GM23338 (cell line): Measurements from ENCODE around the gene HOATZ. TPM values are rescaled to one million over a fixed set of nuclear protein-coding genes. Genes with fewer than 3 reads are reported as not detected.

Experiments used
- ATAC-seq: fragments of 200-7000 bp; cut with Tn5 transposase; 3 replicates; pipeline ENCODE4 v1.9.1; 2020
- DNase-seq: peaks from one replicate; pipeline ENCODE4 v3.0.0-alpha.2; 2015; ENCODE audit warnings: low spot score
- H2AFZ ChIP-seq: fragments of 200-600 bp; sonication (generic); 2 replicates; pipeline ENCODE4 v1.8.0; 2016; ENCODE audit warnings: antibody characterized with exemption, mild to moderate bottlenecking, moderate library complexity
- H3F3A ChIP-seq: fragments of 200-600 bp; sonication (generic); replicated peaks from 2 replicates; pipeline ENCODE4 v1.8.0; 2017; ENCODE audit warnings: antibody characterized with exemption, mixed run types, low read depth
- H3K27ac ChIP-seq: fragments of 200-600 bp; sonication (generic); 2 replicates; pipeline ENCODE4 v1.6.1; 2016; ENCODE audit warnings: low read depth
- H3K27me3 ChIP-seq: fragments of 200-600 bp; sonication (generic); 2 replicates; pipeline ENCODE4 v1.8.0; 2016; ENCODE audit warnings: mild to moderate bottlenecking, mixed run types, moderate library complexity; ENCODE audit not compliant: insufficient read depth
- H3K36me3 ChIP-seq: fragments of 200-600 bp; sonication (generic); 2 replicates; pipeline ENCODE4 v1.8.0; 2016; ENCODE audit warnings: mild to moderate bottlenecking; ENCODE audit not compliant: insufficient read depth
- H3K4me1 ChIP-seq: fragments of 200-600 bp; sonication (generic); 2 replicates; pipeline ENCODE4 v1.8.0; 2016; ENCODE audit warnings: mild to moderate bottlenecking, moderate library complexity; ENCODE audit not compliant: insufficient read depth
- H3K4me2 ChIP-seq: fragments of 200-600 bp; sonication (generic); 2 replicates; pipeline ENCODE4 v1.7.1; 2017; ENCODE audit warnings: mixed run types
- H3K4me3 ChIP-seq: fragments of 200-600 bp; sonication (generic); 2 replicates; pipeline ENCODE4 v1.6.1; 2016; ENCODE audit warnings: mixed run types
- H3K79me2 ChIP-seq: fragments of 200-600 bp; sonication (generic); replicated peaks from 2 replicates; pipeline ENCODE4 v1.8.0; 2017; ENCODE audit warnings: mild to moderate bottlenecking; ENCODE audit not compliant: insufficient read depth
- H3K9me2 ChIP-seq: fragments of 200-600 bp; sonication (generic); 2 replicates; pipeline ENCODE4 v1.8.0; 2017; ENCODE audit not compliant: insufficient read depth
- H4K20me1 ChIP-seq: fragments of 200-600 bp; sonication (generic); replicated peaks from 2 replicates; pipeline ENCODE4 v1.8.0; 2017; ENCODE audit warnings: mild to moderate bottlenecking; ENCODE audit not compliant: insufficient read depth
- H3K27ac Mint-ChIP-seq: 2 replicates; pipeline ENCODE4 v1.8.0; 2020; ENCODE audit warnings: inconsistent platforms, mild to moderate bottlenecking, moderate library complexity, mixed read lengths
- H3K27me3 Mint-ChIP-seq: 3 replicates; pipeline ENCODE4 v1.8.0; 2022; ENCODE audit warnings: low read depth, mild to moderate bottlenecking, moderate library complexity, mixed read lengths, inconsistent platforms; ENCODE audit not compliant: insufficient read depth, poor library complexity
- H3K36me3 Mint-ChIP-seq: 3 replicates; pipeline ENCODE4 v1.8.0; 2021; ENCODE audit warnings: low read depth, mild to moderate bottlenecking, inconsistent platforms, moderate library complexity, mixed read lengths
- H3K4me1 Mint-ChIP-seq: 3 replicates; pipeline ENCODE4 v1.8.0; 2020; ENCODE audit warnings: mild to moderate bottlenecking, inconsistent platforms, mixed read lengths
- H3K4me3 Mint-ChIP-seq: 3 replicates; pipeline ENCODE4 v1.8.0; 2021; ENCODE audit warnings: moderate library complexity, mild to moderate bottlenecking, inconsistent platforms, mixed read lengths
- H3K9me3 Mint-ChIP-seq: 3 replicates; pipeline ENCODE4 v1.8.0; 2020; ENCODE audit warnings: moderate library complexity, mild to moderate bottlenecking, inconsistent platforms, mixed read lengths
- CTCF ChIP-seq, 2 experiments: fragments of 200-600 bp in 1 of 2; sonication (generic) in 1 of 2; conservative IDR thresholded peaks; 2 replicates each; pipeline versions ENCODE4 v1.5.1 to v1.6.1; 2016 to 2017; ENCODE audit warnings: antibody characterized with exemption in 2 of 2, low read depth in 2 of 2, mild to moderate bottlenecking in 2 of 2, moderate library complexity in 1 of 2
- EZH2phosphoT487 ChIP-seq: fragments of 200-600 bp; sonication (generic); IDR thresholded peaks from one replicate; pipeline ENCODE4 v1.8.1; 2018; ENCODE audit warnings: antibody characterized with exemption; ENCODE audit not compliant: unreplicated experiment
- JUNB ChIP-seq: IDR thresholded peaks from one replicate; pipeline ENCODE4 v1.6.1; 2016; ENCODE audit warnings: antibody characterized with exemption; ENCODE audit not compliant: unreplicated experiment
- NANOG ChIP-seq: IDR thresholded peaks from 2 replicates; pipeline ENCODE4 v1.6.1; 2016; ENCODE audit warnings: antibody characterized with exemption, borderline replicate concordance
- REST ChIP-seq: IDR thresholded peaks from one replicate; pipeline ENCODE4 v1.6.1; 2018; ENCODE audit warnings: antibody characterized with exemption; ENCODE audit not compliant: unreplicated experiment
- polyA plus RNA-seq: library from polyadenylated mRNA; unstranded; fragments of >200 nt; fragmentation: Nextera tagmentation; extraction: Ambion mirVana; gene quantifications from 2 replicates; pipeline ENCODE4 v1.2.1, GENCODE V29; 2016
- total RNA-seq: library from RNA; depleted of rRNA; stranded (reverse); fragments of >200 nt; shearing (Covaris generic); gene quantifications from 2 replicates; pipeline ENCODE4 v1.2.3, GENCODE V29; 2014
- TF ChIP-seq, protein P1 (sequence below): fragments of 250-450 bp; sonication (Bioruptor Pico); IDR thresholded peaks from 2 replicates; pipeline ENCODE4 v1.5.0; 2020; ENCODE audit warnings: mild to moderate bottlenecking, moderate library complexity
- TF ChIP-seq, protein P2 (sequence below): IDR thresholded peaks from 2 replicates; pipeline ENCODE4 v1.6.1; 2016; ENCODE audit warnings: antibody characterized with exemption

Gene HOATZ
- total and polyA plus RNA-seq, 2 experiments from 2014 or later: not detected

- no peak for TF ChIP-seq CTCF (conservative IDR thresholded peaks at IDR 0.05; ENCODE audit: low read depth in 2 of 2)
- TF ChIP-seq, protein P1, sequence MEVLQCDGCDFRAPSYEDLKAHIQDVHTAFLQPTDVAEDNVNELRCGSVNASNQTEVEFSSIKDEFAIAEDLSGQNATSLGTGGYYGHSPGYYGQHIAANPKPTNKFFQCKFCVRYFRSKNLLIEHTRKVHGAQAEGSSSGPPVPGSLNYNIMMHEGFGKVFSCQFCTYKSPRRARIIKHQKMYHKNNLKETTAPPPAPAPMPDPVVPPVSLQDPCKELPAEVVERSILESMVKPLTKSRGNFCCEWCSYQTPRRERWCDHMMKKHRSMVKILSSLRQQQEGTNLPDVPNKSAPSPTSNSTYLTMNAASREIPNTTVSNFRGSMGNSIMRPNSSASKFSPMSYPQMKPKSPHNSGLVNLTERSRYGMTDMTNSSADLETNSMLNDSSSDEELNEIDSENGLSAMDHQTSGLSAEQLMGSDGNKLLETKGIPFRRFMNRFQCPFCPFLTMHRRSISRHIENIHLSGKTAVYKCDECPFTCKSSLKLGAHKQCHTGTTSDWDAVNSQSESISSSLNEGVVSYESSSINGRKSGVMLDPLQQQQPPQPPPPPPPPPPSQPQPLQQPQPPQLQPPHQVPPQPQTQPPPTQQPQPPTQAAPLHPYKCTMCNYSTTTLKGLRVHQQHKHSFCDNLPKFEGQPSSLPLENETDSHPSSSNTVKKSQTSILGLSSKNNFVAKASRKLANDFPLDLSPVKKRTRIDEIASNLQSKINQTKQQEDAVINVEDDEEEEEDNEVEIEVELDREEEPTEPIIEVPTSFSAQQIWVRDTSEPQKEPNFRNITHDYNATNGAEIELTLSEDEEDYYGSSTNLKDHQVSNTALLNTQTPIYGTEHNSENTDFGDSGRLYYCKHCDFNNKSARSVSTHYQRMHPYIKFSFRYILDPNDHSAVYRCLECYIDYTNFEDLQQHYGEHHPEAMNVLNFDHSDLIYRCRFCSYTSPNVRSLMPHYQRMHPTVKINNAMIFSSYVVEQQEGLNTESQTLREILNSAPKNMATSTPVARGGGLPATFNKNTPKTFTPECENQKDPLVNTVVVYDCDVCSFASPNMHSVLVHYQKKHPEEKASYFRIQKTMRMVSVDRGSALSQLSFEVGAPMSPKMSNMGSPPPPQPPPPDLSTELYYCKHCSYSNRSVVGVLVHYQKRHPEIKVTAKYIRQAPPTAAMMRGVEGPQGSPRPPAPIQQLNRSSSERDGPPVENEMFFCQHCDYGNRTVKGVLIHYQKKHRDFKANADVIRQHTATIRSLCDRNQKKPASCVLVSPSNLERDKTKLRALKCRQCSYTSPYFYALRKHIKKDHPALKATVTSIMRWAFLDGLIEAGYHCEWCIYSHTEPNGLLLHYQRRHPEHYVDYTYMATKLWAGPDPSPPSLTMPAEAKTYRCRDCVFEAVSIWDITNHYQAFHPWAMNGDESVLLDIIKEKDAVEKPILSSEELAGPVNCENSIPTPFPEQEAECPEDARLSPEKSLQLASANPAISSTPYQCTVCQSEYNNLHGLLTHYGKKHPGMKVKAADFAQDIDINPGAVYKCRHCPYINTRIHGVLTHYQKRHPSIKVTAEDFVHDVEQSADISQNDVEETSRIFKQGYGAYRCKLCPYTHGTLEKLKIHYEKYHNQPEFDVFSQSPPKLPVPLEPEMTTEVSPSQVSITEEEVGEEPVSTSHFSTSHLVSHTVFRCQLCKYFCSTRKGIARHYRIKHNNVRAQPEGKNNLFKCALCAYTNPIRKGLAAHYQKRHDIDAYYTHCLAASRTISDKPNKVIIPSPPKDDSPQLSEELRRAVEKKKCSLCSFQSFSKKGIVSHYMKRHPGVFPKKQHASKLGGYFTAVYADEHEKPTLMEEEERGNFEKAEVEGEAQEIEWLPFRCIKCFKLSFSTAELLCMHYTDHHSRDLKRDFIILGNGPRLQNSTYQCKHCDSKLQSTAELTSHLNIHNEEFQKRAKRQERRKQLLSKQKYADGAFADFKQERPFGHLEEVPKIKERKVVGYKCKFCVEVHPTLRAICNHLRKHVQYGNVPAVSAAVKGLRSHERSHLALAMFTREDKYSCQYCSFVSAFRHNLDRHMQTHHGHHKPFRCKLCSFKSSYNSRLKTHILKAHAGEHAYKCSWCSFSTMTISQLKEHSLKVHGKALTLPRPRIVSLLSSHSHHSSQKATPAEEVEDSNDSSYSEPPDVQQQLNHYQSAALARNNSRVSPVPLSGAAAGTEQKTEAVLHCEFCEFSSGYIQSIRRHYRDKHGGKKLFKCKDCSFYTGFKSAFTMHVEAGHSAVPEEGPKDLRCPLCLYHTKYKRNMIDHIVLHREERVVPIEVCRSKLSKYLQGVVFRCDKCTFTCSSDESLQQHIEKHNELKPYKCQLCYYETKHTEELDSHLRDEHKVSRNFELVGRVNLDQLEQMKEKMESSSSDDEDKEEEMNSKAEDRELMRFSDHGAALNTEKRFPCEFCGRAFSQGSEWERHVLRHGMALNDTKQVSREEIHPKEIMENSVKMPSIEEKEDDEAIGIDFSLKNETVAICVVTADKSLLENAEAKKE (CRISPR knock-in tag): no peak
- no peak for TF ChIP-seq NANOG
- no peak for TF ChIP-seq JUNB
These were observed 24.1 kb upstream of the HOATZ start (continued) for GRCh38 chr11:111490496-111490895.

DNA sequence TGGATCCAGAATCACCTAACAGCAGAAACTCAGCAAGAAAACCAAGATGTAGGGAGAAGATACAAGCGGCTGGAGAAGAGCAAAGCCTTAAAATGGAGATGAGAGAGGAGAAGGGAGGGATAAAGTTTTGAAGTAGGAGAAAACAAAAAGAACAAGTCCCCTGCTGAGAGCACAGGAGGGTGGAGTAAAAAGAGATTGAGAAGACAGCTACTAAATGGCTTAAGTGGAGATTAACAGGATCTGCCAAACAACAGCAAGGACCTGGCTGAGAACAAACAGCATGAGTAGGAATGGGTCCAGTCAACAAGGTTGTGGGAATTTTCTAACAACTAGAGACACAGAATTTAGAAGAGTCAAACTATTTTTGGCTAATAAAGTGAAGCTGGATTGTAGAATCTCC lies 20.5 kb upstream of the HOATZ start:
- Mint-ChIP-seq H3K27ac (no peak overlapping the region; the same call in 1 of the 2 replicates), H3K27me3 (peaks cover 7% of the 10 kb centered on the region), H3K4me3 (no peak overlapping the region), H3K36me3 (no peaks in the 10 kb centered on the region), H3K9me3 (no peaks in the 10 kb centered on the region), H3K4me1 (peaks cover 11% of the 10 kb centered on the region; the same call in 2 of the 3 replicates)
- Histone ChIP-seq H3K4me2 (no peak overlapping the region), H3K4me3 (no peak overlapping the region), H3K9me2 (peaks cover 4% of the 10 kb centered on the region; the same call in 1 of the 2 replicates), H4K20me1 (no peaks in the 10 kb centered on the region), H3K27me3 (no peaks in the 10 kb centered on the region), H3K4me1 (no peaks in the 10 kb centered on the region), H3K36me3 (no peaks in the 10 kb centered on the region), H3K79me2 (no peaks in the 10 kb centered on the region), H3F3A (no peaks in the 10 kb centered on the region), H2AFZ (peak overlapping the region; percentile 81; the same call in 1 of the 2 replicates), H3K27ac (no peak overlapping the region)
- no peak for TF ChIP-seq REST
- TF ChIP-seq EZH2phosphoT487: no peak
- TF ChIP-seq, protein P2, sequence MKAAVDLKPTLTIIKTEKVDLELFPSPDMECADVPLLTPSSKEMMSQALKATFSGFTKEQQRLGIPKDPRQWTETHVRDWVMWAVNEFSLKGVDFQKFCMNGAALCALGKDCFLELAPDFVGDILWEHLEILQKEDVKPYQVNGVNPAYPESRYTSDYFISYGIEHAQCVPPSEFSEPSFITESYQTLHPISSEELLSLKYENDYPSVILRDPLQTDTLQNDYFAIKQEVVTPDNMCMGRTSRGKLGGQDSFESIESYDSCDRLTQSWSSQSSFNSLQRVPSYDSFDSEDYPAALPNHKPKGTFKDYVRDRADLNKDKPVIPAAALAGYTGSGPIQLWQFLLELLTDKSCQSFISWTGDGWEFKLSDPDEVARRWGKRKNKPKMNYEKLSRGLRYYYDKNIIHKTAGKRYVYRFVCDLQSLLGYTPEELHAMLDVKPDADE: no peak
- TF ChIP-seq JUNB: no peak
- ATAC-seq (peak; percentile 58), DNase-seq (no peak)
